ENCODE results near the gene VPS4A.

The VPS4A gene

GRCh38 chr16:69363281-69363717, 52.1 kb downstream of the VPS4A start:
- Histone ChIP-seq H3K4me1 (ENCODE audit: low read length) (no peaks in the 10 kb centered on the region), H3K9me3 (ENCODE audit: insufficient read depth, low read length) (no peaks in the 10 kb centered on the region), H4K20me1 (ENCODE audit: insufficient read depth, low read length) (no peaks in the 10 kb centered on the region), H3K27ac (ENCODE audit: low read length) (no peak overlapping the region), H3K4me3 (ENCODE audit: low read length) (no peak overlapping the region), H3K79me2 (ENCODE audit: low read length) (no peaks in the 10 kb centered on the region), H3K36me3 (replicated peaks; ENCODE audit: low read depth, low read length) (peaks cover 55% of the 10 kb centered on the region), H3K4me2 (ENCODE audit: low read length) (no peak overlapping the region), H3K9ac (ENCODE audit: low read length) (no peak overlapping the region), H3K27me3 (ENCODE audit: low read depth, low read length) (no peaks in the 10 kb centered on the region), H2AFZ (ENCODE audit: low read depth, low read length) (no peak overlapping the region)
- TF ChIP-seq, protein P1, sequence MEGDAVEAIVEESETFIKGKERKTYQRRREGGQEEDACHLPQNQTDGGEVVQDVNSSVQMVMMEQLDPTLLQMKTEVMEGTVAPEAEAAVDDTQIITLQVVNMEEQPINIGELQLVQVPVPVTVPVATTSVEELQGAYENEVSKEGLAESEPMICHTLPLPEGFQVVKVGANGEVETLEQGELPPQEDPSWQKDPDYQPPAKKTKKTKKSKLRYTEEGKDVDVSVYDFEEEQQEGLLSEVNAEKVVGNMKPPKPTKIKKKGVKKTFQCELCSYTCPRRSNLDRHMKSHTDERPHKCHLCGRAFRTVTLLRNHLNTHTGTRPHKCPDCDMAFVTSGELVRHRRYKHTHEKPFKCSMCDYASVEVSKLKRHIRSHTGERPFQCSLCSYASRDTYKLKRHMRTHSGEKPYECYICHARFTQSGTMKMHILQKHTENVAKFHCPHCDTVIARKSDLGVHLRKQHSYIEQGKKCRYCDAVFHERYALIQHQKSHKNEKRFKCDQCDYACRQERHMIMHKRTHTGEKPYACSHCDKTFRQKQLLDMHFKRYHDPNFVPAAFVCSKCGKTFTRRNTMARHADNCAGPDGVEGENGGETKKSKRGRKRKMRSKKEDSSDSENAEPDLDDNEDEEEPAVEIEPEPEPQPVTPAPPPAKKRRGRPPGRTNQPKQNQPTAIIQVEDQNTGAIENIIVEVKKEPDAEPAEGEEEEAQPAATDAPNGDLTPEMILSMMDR (IDR thresholded peaks at IDR 0.05; ENCODE audit: low read depth, low read length): no peak
- no peak for TF ChIP-seq EZH2phosphoT487 (IDR thresholded peaks at IDR 0.05; ENCODE audit: low read depth)

DNA sequence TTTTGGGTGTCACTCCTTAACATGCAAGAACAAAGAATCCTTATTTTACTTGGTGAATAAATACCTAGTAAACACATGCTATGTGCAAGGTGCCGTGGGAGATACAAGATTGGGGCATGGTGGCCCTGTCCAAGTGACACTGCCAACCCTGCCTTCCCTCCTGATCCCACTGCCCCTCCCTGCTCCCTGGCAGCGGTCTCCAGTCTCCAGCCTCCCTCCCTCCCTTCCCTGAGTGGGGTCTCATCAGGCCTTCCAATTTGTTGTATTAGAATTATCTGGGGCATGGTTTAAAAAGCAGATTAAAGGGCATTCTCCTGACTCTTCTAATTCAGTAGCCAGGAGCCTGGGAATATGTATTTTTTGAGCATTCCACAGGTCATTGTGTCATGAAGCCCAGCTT, 52.9 kb downstream of the VPS4A start:
- H3K27ac ChIP-seq (ENCODE audit: low read length): no peak overlapping the region
- H2AFZ ChIP-seq (ENCODE audit: low read depth, low read length): no peak overlapping the region
- no peaks in the 10 kb centered on the region for H4K20me1 ChIP-seq (ENCODE audit: insufficient read depth, low read length)
- H3K4me1 ChIP-seq (ENCODE audit: low read length): no peaks in the 10 kb centered on the region
- H3K79me2 ChIP-seq (ENCODE audit: low read length): no peaks in the 10 kb centered on the region
- no peaks in the 10 kb centered on the region for H3K27me3 ChIP-seq (ENCODE audit: low read depth, low read length)
- TF ChIP-seq, protein P1 (IDR thresholded peaks at IDR 0.05; ENCODE audit: low read depth, low read length): no peak
- TF ChIP-seq EZH2phosphoT487 (IDR thresholded peaks at IDR 0.05; ENCODE audit: low read depth): no peak
- peaks cover 51% of the 10 kb centered on the region for H3K36me3 ChIP-seq (replicated peaks; ENCODE audit: low read depth, low read length)
- no peaks in the 10 kb centered on the region for H3K9me3 ChIP-seq (ENCODE audit: insufficient read depth, low read length)
- H3K4me3 ChIP-seq (ENCODE audit: low read length): no peak overlapping the region
- H3K9ac ChIP-seq (ENCODE audit: low read length): no peak overlapping the region
- H3K4me2 ChIP-seq (ENCODE audit: low read length): no peak overlapping the region

DNA sequence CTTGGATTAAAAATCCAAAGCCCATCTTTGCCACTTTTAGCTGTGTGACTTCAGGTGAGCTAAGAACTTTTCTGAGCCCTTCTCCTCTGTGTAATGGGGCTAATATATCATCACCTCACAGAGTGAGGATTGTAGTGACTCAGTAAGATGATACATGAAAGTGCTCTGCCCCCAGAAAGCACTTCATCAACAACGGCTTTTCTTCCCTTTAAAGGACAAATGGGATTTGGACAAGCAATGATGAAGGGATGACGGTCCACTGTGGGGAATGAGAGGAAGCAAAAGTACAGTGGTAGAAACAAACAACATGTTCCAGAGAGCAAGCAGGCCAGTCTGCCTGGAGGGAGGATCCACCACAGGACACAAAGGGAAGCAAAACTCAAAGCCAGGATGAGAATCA, 54.8 kb downstream of the VPS4A start:
- Histone ChIP-seq H3K27me3 (ENCODE audit: low read depth, low read length) (no peaks in the 10 kb centered on the region), H3K27ac (ENCODE audit: low read length) (no peak overlapping the region), H3K9me3 (ENCODE audit: insufficient read depth, low read length) (no peaks in the 10 kb centered on the region), H3K4me1 (ENCODE audit: low read length) (no peaks in the 10 kb centered on the region), H3K4me3 (ENCODE audit: low read length) (no peak overlapping the region), H3K9ac (ENCODE audit: low read length) (no peak overlapping the region), H3K36me3 (replicated peaks; ENCODE audit: low read depth, low read length) (peaks cover 67% of the 10 kb centered on the region), H4K20me1 (ENCODE audit: insufficient read depth, low read length) (no peaks in the 10 kb centered on the region), H3K4me2 (ENCODE audit: low read length) (no peak overlapping the region), H3K79me2 (ENCODE audit: low read length) (no peaks in the 10 kb centered on the region), H2AFZ (ENCODE audit: low read depth, low read length) (no peak overlapping the region)
- no peak for TF ChIP-seq EZH2phosphoT487 (IDR thresholded peaks at IDR 0.05; ENCODE audit: low read depth)
- TF ChIP-seq, protein P1 (IDR thresholded peaks at IDR 0.05; ENCODE audit: low read depth, low read length): no peak

DNA sequence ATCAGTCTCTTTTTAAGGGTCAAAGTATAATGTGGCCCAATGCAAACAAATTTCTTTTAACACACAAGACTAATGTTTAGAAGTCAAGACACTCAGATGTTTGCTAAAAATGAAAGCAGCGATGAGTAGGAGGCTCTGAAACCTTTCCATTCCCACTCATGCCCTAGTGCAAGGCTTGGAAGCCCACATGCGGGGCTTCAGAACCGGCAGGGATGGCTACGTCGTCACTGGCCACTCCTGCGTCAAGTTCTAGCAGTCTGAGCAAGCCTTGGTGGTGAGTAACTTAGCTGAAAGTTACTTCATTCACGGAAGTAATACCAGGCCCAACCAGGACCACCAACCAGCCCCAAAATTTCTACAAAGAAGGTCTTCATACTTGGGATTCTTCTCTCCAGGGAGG, 55.3 kb downstream of the VPS4A start:
- H3K9me3 ChIP-seq (ENCODE audit: insufficient read depth, low read length): no peaks in the 10 kb centered on the region
- H3K4me1 ChIP-seq (ENCODE audit: low read length): no peaks in the 10 kb centered on the region
- H3K79me2 ChIP-seq (ENCODE audit: low read length): no peaks in the 10 kb centered on the region
- no peak overlapping the region for H3K4me3 ChIP-seq (ENCODE audit: low read length)
- H4K20me1 ChIP-seq (ENCODE audit: insufficient read depth, low read length): no peaks in the 10 kb centered on the region
- no peak overlapping the region for H2AFZ ChIP-seq (ENCODE audit: low read depth, low read length)
- no peak overlapping the region for H3K4me2 ChIP-seq (ENCODE audit: low read length)
- H3K36me3 ChIP-seq (replicated peaks; ENCODE audit: low read depth, low read length): peaks cover 67% of the 10 kb centered on the region
- H3K9ac ChIP-seq (ENCODE audit: low read length): no peak overlapping the region
- TF ChIP-seq, protein P1 (IDR thresholded peaks at IDR 0.05; ENCODE audit: low read depth, low read length): no peak
- no peak for TF ChIP-seq EZH2phosphoT487 (IDR thresholded peaks at IDR 0.05; ENCODE audit: low read depth)
- H3K27ac ChIP-seq (ENCODE audit: low read length): no peak overlapping the region
- H3K27me3 ChIP-seq (ENCODE audit: low read depth, low read length): no peaks in the 10 kb centered on the region

All from OCI-LY3 (cell line).